Measurements from ENCODE around the gene ERG. TPM values are rescaled to one million over a fixed set of nuclear protein-coding genes. Genes with fewer than 3 reads are reported as not detected.

The ERG gene
- total RNA-seq, 3 donors from 2014 or later (not counting 1 experiment from before 2014, with no cell fraction given) = 0.36 to 0.58 TPM; not detected in 1

DNA sequence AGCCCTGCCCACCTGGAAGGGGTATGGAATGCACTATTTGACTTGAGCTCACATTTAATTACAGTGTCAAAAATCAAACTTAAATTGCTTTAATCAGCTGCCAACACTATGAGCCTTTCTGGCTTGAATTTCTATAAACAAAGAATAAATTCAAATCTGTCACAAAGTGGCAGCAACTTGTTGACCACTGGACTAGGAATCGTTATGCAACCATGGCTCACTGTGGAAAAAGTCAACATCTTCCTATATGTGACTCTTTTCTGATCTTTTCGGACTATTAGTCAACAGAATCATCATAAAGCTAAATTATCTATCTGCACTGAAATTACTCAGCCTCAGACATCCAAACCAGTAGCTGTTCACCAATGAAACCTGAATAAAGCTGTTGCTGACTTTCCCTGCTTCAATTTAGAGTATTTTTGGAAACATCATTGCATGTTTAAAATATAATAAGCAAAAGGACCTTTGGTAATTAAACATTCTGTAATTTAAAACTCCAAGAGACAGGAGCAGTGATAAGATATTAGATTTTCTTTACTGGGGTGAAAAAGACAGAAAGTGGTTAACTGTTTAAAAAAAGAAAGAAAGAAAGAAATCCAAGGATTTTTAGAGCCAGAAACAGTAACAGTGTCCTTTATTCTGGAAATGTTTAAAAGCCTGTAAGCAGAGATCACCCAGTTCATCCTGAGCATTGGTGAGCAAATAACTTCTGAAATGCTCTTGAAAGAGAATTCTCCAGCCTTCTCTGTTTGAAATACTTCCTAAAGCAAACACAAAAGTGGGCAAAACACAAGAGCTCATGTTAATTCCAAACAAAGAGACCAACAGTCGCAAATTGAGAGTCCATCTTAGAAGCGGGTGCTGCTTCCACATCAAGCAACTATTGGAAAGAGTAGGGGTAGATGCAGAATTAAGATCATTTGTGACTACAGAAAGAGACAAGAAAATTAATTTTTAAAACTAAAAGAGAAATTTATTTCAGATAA, 26.2 kb upstream of the ERG start:
- intact Hi-C loops (cut with micrococcal nuclease) = no loop called here
- H3K4me1 Mint-ChIP-seq = peaks cover 0 to 6% of the 10 kb centered on the region in 2 donors
- H3K27ac Mint-ChIP-seq = no peak overlapping the region
- H3K9me3 ChIP-seq (ENCODE audit: control insufficient read depth, insufficient read depth, low read length) = no peaks in the 10 kb centered on the region
- no peak for DNase-seq
- H3K4me1 ChIP-seq (ENCODE audit: control insufficient read depth, insufficient read depth, low read length) = no peaks in the 10 kb centered on the region
- H3K27ac ChIP-seq (ENCODE audit: low read length) = no peak overlapping the region
- ATAC-seq = no peak
- no peak overlapping the region for H3K4me3 Mint-ChIP-seq
- no peaks in the 10 kb centered on the region for H3K9me3 Mint-ChIP-seq
- no peak overlapping the region for H3K4me3 ChIP-seq (ENCODE audit: low read length)
- 90% methylated on average over 3 of the region's 4 CpGs for WGBS (ENCODE audit: insufficient coverage)
- no peak for TF ChIP-seq CTCF (IDR thresholded peaks at IDR 0.05)
- no peaks in the 10 kb centered on the region for H3K36me3 Mint-ChIP-seq
- no peaks in the 10 kb centered on the region for H3K36me3 ChIP-seq (ENCODE audit: control insufficient read depth, insufficient read depth, low read length)
- peaks cover 9 to 43% of the 10 kb centered on the region in 2 donors for H3K27me3 Mint-ChIP-seq (ENCODE audit: low read depth in 2 of 2)
- no peaks in the 10 kb centered on the region for H3K27me3 ChIP-seq (ENCODE audit: control insufficient read depth, insufficient read depth, low read length)

GRCh38 chr21:38520511-38520910, 22.2 kb upstream of the ERG start:
- no peak for ATAC-seq
- H3K4me3 Mint-ChIP-seq = no peak overlapping the region
- Histone ChIP-seq H3K36me3 (ENCODE audit: control insufficient read depth, insufficient read depth, low read length) (no peaks in the 10 kb centered on the region), H3K27me3 (ENCODE audit: control insufficient read depth, insufficient read depth, low read length) (no peaks in the 10 kb centered on the region), H3K4me1 (ENCODE audit: control insufficient read depth, insufficient read depth, low read length) (no peaks in the 10 kb centered on the region), H3K9me3 (ENCODE audit: control insufficient read depth, insufficient read depth, low read length) (no peaks in the 10 kb centered on the region), H3K4me3 (ENCODE audit: low read length) (no peak overlapping the region), H3K27ac (ENCODE audit: low read length) (no peak overlapping the region)
- DNase-seq = no peak
- H3K9me3 Mint-ChIP-seq = no peaks in the 10 kb centered on the region
- no peak overlapping the region for H3K27ac Mint-ChIP-seq
- intact Hi-C loops (cut with micrococcal nuclease) = no loop called here
- peaks cover 11 to 61% of the 10 kb centered on the region in 2 donors for H3K27me3 Mint-ChIP-seq (ENCODE audit: low read depth in 2 of 2)
- WGBS (ENCODE audit: insufficient coverage) = 64% methylated on average over 9 of the region's 9 CpGs
- H3K4me1 Mint-ChIP-seq = peaks cover 0 to 5% of the 10 kb centered on the region in 2 donors
- no peaks in the 10 kb centered on the region for H3K36me3 Mint-ChIP-seq
- TF ChIP-seq CTCF (IDR thresholded peaks at IDR 0.05) = no peak

- Histone ChIP-seq H3K27ac (ENCODE audit: low read length) (no peak overlapping the region), H3K9me3 (ENCODE audit: control insufficient read depth, insufficient read depth, low read length) (no peaks in the 10 kb centered on the region), H3K4me1 (ENCODE audit: control insufficient read depth, insufficient read depth, low read length) (peaks cover 5% of the 10 kb centered on the region), H3K36me3 (ENCODE audit: control insufficient read depth, insufficient read depth, low read length) (no peaks in the 10 kb centered on the region), H3K4me3 (ENCODE audit: low read length) (no peak overlapping the region), H3K27me3 (ENCODE audit: control insufficient read depth, insufficient read depth, low read length) (no peaks in the 10 kb centered on the region)
- no peak overlapping the region for H3K4me3 Mint-ChIP-seq
- no peak for ATAC-seq
- WGBS (ENCODE audit: insufficient coverage) = 74% methylated on average over 2 of the region's 3 CpGs
- TF ChIP-seq CTCF (IDR thresholded peaks at IDR 0.05) = no peak
- H3K9me3 Mint-ChIP-seq = no peaks in the 10 kb centered on the region
- no peaks in the 10 kb centered on the region for H3K36me3 Mint-ChIP-seq
- no peak overlapping the region for H3K27ac Mint-ChIP-seq
- DNase-seq = no peak
- H3K4me1 Mint-ChIP-seq = peaks cover 3 to 6% of the 10 kb centered on the region in 2 donors
- peaks cover 12 to 41% of the 10 kb centered on the region in 2 donors for H3K27me3 Mint-ChIP-seq (ENCODE audit: low read depth in 2 of 2)
- intact Hi-C loops (cut with micrococcal nuclease) = no loop called here
These were observed 13.5 kb upstream of the ERG start for GRCh38 chr21:38511662-38512243.

All from natural killer cell (primary cell).